ENCODE measurements around the gene CCDC33.
A peak's percentile ranks its signal among the peaks of the same experiment; 100 is the strongest.

The CCDC33 gene

GRCh38 chr15:74211656-74212055 lies 24.5 kb upstream of the CCDC33 start:
- H2AFZ ChIP-seq (ENCODE audit: low read length): no peak overlapping the region
- H2BK120ac ChIP-seq (ENCODE audit: low read depth, low read length): no peak overlapping the region
- H3K4me3 ChIP-seq (ENCODE audit: low read length in 2 of 2): no peak overlapping the region
- H3K9ac ChIP-seq (ENCODE audit: low read depth, low read length, poor library complexity): peak overlapping the region; percentile 33
- peak overlapping the region; percentile 76 for H3K14ac ChIP-seq (ENCODE audit: low read length)
- H3K23ac ChIP-seq (ENCODE audit: low read depth, low read length, poor library complexity): no peak overlapping the region
- no peak overlapping the region for H3K4me2 ChIP-seq (ENCODE audit: insufficient read depth, low read length, poor library complexity, severe bottlenecking)
- H3K4me1 ChIP-seq (ENCODE audit: control insufficient read depth in 2 of 2, insufficient read depth in 1 of 2, low read depth in 1 of 2, low read length in 2 of 2): peaks cover 59 to 61% of the 10 kb centered on the region in 2 donors
- no peak overlapping the region for H4K8ac ChIP-seq (ENCODE audit: low read depth, low read length)
- peak overlapping the region; percentile 86 for H2BK15ac ChIP-seq (ENCODE audit: low read length)
- H2BK12ac ChIP-seq (ENCODE audit: low read length): peak overlapping the region; percentile 77
- no peaks in the 10 kb centered on the region for H3K9me3 ChIP-seq (replicated peaks in 1 of 2; ENCODE audit: control insufficient read depth in 2 of 2, insufficient read depth in 1 of 2, low read depth in 1 of 2, low read length in 2 of 2)
- H2AK5ac ChIP-seq (ENCODE audit: low read depth, low read length): peak overlapping the region; percentile 90
- H3K27ac ChIP-seq (replicated peaks; ENCODE audit: low read length): no peak overlapping the region
- no peak for DNase-seq (ENCODE audit: low spot score)
- no CpG with 5 or more reads among the region's 1 CpG for WGBS, 2 donors (ENCODE audit: extremely low coverage in 2 of 2, insufficient read length in 2 of 2, insufficient replicate concordance in 1 of 2)
- no peaks in the 10 kb centered on the region for H3K36me3 ChIP-seq (replicated peaks in 1 of 2; ENCODE audit: control insufficient read depth in 2 of 2, insufficient read depth in 2 of 2, low read length in 2 of 2)
- peak overlapping the region; percentile 72 for H2BK5ac ChIP-seq (ENCODE audit: low read length)
- no peaks in the 10 kb centered on the region for H3K79me1 ChIP-seq (ENCODE audit: low read depth, low read length)
- H3K27me3 ChIP-seq (ENCODE audit: control insufficient read depth in 3 of 3, insufficient read depth in 3 of 3, low read depth in 1 of 3, low read length in 3 of 3): no peaks in the 10 kb centered on the region
- peak overlapping the region; percentile 79 for H4K91ac ChIP-seq (ENCODE audit: low read depth, low read length, poor library complexity)
- H3K18ac ChIP-seq (ENCODE audit: low read length): peak overlapping the region; percentile 94
- peak overlapping the region; percentile 40 for H3K4ac ChIP-seq (ENCODE audit: low read length)

GRCh38 chr15:74212494-74212893 lies 23.6 kb upstream of the CCDC33 start:
- no peaks in the 10 kb centered on the region for H3K27me3 ChIP-seq (ENCODE audit: control insufficient read depth in 3 of 3, insufficient read depth in 3 of 3, low read depth in 1 of 3, low read length in 3 of 3)
- DNase-seq (ENCODE audit: low spot score): no peak
- H3K9me3 ChIP-seq (replicated peaks in 1 of 2; ENCODE audit: control insufficient read depth in 2 of 2, insufficient read depth in 1 of 2, low read depth in 1 of 2, low read length in 2 of 2): no peaks in the 10 kb centered on the region
- H3K9ac ChIP-seq (ENCODE audit: low read depth, low read length, poor library complexity): no peak overlapping the region
- no peak overlapping the region for H4K8ac ChIP-seq (ENCODE audit: low read depth, low read length)
- H3K27ac ChIP-seq (replicated peaks; ENCODE audit: low read length): no peak overlapping the region
- no peak overlapping the region for H2BK120ac ChIP-seq (ENCODE audit: low read depth, low read length)
- H3K36me3 ChIP-seq (replicated peaks in 1 of 2; ENCODE audit: control insufficient read depth in 2 of 2, insufficient read depth in 2 of 2, low read length in 2 of 2): no peaks in the 10 kb centered on the region
- no peak overlapping the region for H3K14ac ChIP-seq (ENCODE audit: low read length)
- peak overlapping the region; percentile 90 for H2AK5ac ChIP-seq (ENCODE audit: low read depth, low read length)
- H2AFZ ChIP-seq (ENCODE audit: low read length): no peak overlapping the region
- no peaks in the 10 kb centered on the region for H3K79me1 ChIP-seq (ENCODE audit: low read depth, low read length)
- H2BK15ac ChIP-seq (ENCODE audit: low read length): peak overlapping the region; percentile 86
- peak overlapping the region; percentile 40 for H3K4ac ChIP-seq (ENCODE audit: low read length)
- H2BK12ac ChIP-seq (ENCODE audit: low read length): peak overlapping the region; percentile 77
- no peak overlapping the region for H3K23ac ChIP-seq (ENCODE audit: low read depth, low read length, poor library complexity)
- H3K4me2 ChIP-seq (ENCODE audit: insufficient read depth, low read length, poor library complexity, severe bottlenecking): no peak overlapping the region
- H4K91ac ChIP-seq (ENCODE audit: low read depth, low read length, poor library complexity): peak overlapping the region; percentile 79
- WGBS, 2 donors (ENCODE audit: extremely low coverage in 2 of 2, insufficient read length in 2 of 2, insufficient replicate concordance in 1 of 2): no CpG with 5 or more reads among the region's 9 CpGs
- H3K18ac ChIP-seq (ENCODE audit: low read length): peak overlapping the region; percentile 94
- peak overlapping the region; percentile 72 for H2BK5ac ChIP-seq (ENCODE audit: low read length)
- H3K4me1 ChIP-seq (ENCODE audit: control insufficient read depth in 2 of 2, insufficient read depth in 1 of 2, low read depth in 1 of 2, low read length in 2 of 2): peaks cover 55 to 59% of the 10 kb centered on the region in 2 donors
- H3K4me3 ChIP-seq (ENCODE audit: low read length in 2 of 2): no peak overlapping the region

GRCh38 chr15:74213858-74214284 lies 22.3 kb upstream of the CCDC33 start:
- H3K4me3 ChIP-seq (ENCODE audit: low read length in 2 of 2): no peak overlapping the region
- H3K27ac ChIP-seq (replicated peaks; ENCODE audit: low read length): peak overlapping the region; percentile 90

GRCh38 chr15:74214324-74215021 lies 21.7 kb upstream of the CCDC33 start:
- Histone ChIP-seq H2BK120ac (ENCODE audit: low read depth, low read length) (no peak overlapping the region), H3K18ac (ENCODE audit: low read length) (peak overlapping the region; percentile 80), H4K91ac (ENCODE audit: low read depth, low read length, poor library complexity) (no peak overlapping the region), H3K27ac (replicated peaks; ENCODE audit: low read length) (peak overlapping the region; percentile 79), H3K4me1 (ENCODE audit: control insufficient read depth in 2 of 2, insufficient read depth in 1 of 2, low read depth in 1 of 2, low read length in 2 of 2) (peaks cover 38 to 46% of the 10 kb centered on the region in 2 donors), H2AK5ac (ENCODE audit: low read depth, low read length) (peak overlapping the region; percentile 26), H3K79me1 (ENCODE audit: low read depth, low read length) (no peaks in the 10 kb centered on the region), H3K4me3 (ENCODE audit: low read length in 2 of 2) (no peak overlapping the region), H3K4ac (ENCODE audit: low read length) (no peak overlapping the region), H4K8ac (ENCODE audit: low read depth, low read length) (no peak overlapping the region), H2BK15ac (ENCODE audit: low read length) (no peak overlapping the region), H3K36me3 (replicated peaks in 1 of 2; ENCODE audit: control insufficient read depth in 2 of 2, insufficient read depth in 2 of 2, low read length in 2 of 2) (no peaks in the 10 kb centered on the region), H2BK12ac (ENCODE audit: low read length) (no peak overlapping the region), H2BK5ac (ENCODE audit: low read length) (no peak overlapping the region), H3K4me2 (ENCODE audit: insufficient read depth, low read length, poor library complexity, severe bottlenecking) (no peak overlapping the region), H3K23ac (ENCODE audit: low read depth, low read length, poor library complexity) (no peak overlapping the region), H3K9me3 (replicated peaks in 1 of 2; ENCODE audit: control insufficient read depth in 2 of 2, insufficient read depth in 1 of 2, low read depth in 1 of 2, low read length in 2 of 2) (no peaks in the 10 kb centered on the region), H3K9ac (ENCODE audit: low read depth, low read length, poor library complexity) (no peak overlapping the region), H3K14ac (ENCODE audit: low read length) (no peak overlapping the region), H2AFZ (ENCODE audit: low read length) (no peak overlapping the region), H3K27me3 (ENCODE audit: control insufficient read depth in 3 of 3, insufficient read depth in 3 of 3, low read depth in 1 of 3, low read length in 3 of 3) (no peaks in the 10 kb centered on the region)
- no peak for DNase-seq (ENCODE audit: low spot score)
- no CpG with 5 or more reads among the region's 6 CpGs for WGBS, 2 donors (ENCODE audit: extremely low coverage in 2 of 2, insufficient read length in 2 of 2, insufficient replicate concordance in 1 of 2)

More at GRCh38 chr15:74213858-74214284, 22.3 kb upstream of the CCDC33 start:
- Histone ChIP-seq H2BK5ac (ENCODE audit: low read length) (peak overlapping the region; percentile 79), H3K14ac (ENCODE audit: low read length) (peak overlapping the region; percentile 22), H3K36me3 (replicated peaks in 1 of 2; ENCODE audit: control insufficient read depth in 2 of 2, insufficient read depth in 2 of 2, low read length in 2 of 2) (no peaks in the 10 kb centered on the region), H3K79me1 (ENCODE audit: low read depth, low read length) (no peaks in the 10 kb centered on the region), H2BK12ac (ENCODE audit: low read length) (peak overlapping the region; percentile 93), H2AK5ac (ENCODE audit: low read depth, low read length) (peak overlapping the region; percentile 84), H2AFZ (ENCODE audit: low read length) (peak overlapping the region; percentile 7), H3K23ac (ENCODE audit: low read depth, low read length, poor library complexity) (peak overlapping the region; percentile 38), H3K18ac (ENCODE audit: low read length) (peak overlapping the region; percentile 99), H3K9ac (ENCODE audit: low read depth, low read length, poor library complexity) (peak overlapping the region; percentile 50), H2BK15ac (ENCODE audit: low read length) (peak overlapping the region; percentile 8), H3K4me1 (ENCODE audit: control insufficient read depth in 2 of 2, insufficient read depth in 1 of 2, low read depth in 1 of 2, low read length in 2 of 2) (peaks cover 44 to 52% of the 10 kb centered on the region in 2 donors), H3K9me3 (replicated peaks in 1 of 2; ENCODE audit: control insufficient read depth in 2 of 2, insufficient read depth in 1 of 2, low read depth in 1 of 2, low read length in 2 of 2) (no peaks in the 10 kb centered on the region), H3K27me3 (ENCODE audit: control insufficient read depth in 3 of 3, insufficient read depth in 3 of 3, low read depth in 1 of 3, low read length in 3 of 3) (no peaks in the 10 kb centered on the region), H3K4me2 (ENCODE audit: insufficient read depth, low read length, poor library complexity, severe bottlenecking) (peak overlapping the region; percentile 30), H4K8ac (ENCODE audit: low read depth, low read length) (no peak overlapping the region), H4K91ac (ENCODE audit: low read depth, low read length, poor library complexity) (peak overlapping the region; percentile 85), H2BK120ac (ENCODE audit: low read depth, low read length) (peak overlapping the region; percentile 96), H3K4ac (ENCODE audit: low read length) (peak overlapping the region; percentile 54)
- peak; percentile 82 for DNase-seq (ENCODE audit: low spot score)
- WGBS, 2 donors (ENCODE audit: extremely low coverage in 2 of 2, insufficient read length in 2 of 2, insufficient replicate concordance in 1 of 2): no CpG with 5 or more reads among the region's 7 CpGs
